HL-60 (cell line): Measurements from ENCODE around the gene DPP6.

ENCODE experiments used
- DNase-seq, 2 experiments: peaks; one replicate each; pipeline ENCODE4 v3.0.0-alpha.2; 2010 to 2020; ENCODE audit warnings: low read depth in 1 of 2, low spot score in 1 of 2
- H3K27ac ChIP-seq: fragments of 250-450 bp; sonication (Bioruptor Pico); replicated peaks from 2 replicates; pipeline ENCODE4 v1.5.1; 2020; ENCODE audit warnings: mild to moderate bottlenecking, moderate library complexity
- H3K27me3 ChIP-seq: fragments of 250-450 bp; sonication (Bioruptor Pico); 2 replicates; pipeline ENCODE4 v1.5.1; 2021; ENCODE audit warnings: mild to moderate bottlenecking, moderate library complexity; ENCODE audit not compliant: insufficient read depth, poor library complexity, severe bottlenecking
- H3K4me3 ChIP-seq: replicated peaks from 2 replicates; pipeline ENCODE4 v1.5.1; 2011; ENCODE audit warnings: mild to moderate bottlenecking, control low read depth, low read length; ENCODE audit not compliant: insufficient read depth
- GABPA ChIP-seq: IDR thresholded peaks from 2 replicates; pipeline ENCODE4 v1.6.1; 2012; ENCODE audit warnings: low read depth
- POLR2AphosphoS5 ChIP-seq: IDR thresholded peaks from 2 replicates; pipeline ENCODE4 v1.6.1; 2012; ENCODE audit warnings: low read depth
- REST ChIP-seq: IDR thresholded peaks from 2 replicates; pipeline ENCODE4 v1.6.1; 2012; ENCODE audit warnings: low read depth; ENCODE audit not compliant: insufficient replicate concordance
- SPI1 ChIP-seq: IDR thresholded peaks from 2 replicates; pipeline ENCODE4 v1.6.1; 2012; ENCODE audit warnings: low read depth, mild to moderate bottlenecking, borderline replicate concordance
- TF ChIP-seq, protein P1 (sequence below): IDR thresholded peaks from one replicate; pipeline ENCODE4 v1.5.1; 2011; ENCODE audit warnings: low read length, control low read depth, inconsistent platforms; ENCODE audit not compliant: insufficient read depth

DPP6 gene

GRCh38 chr7:154877031-154877430 lies 824.8 kb downstream of the DPP6 start:
- H3K4me3 ChIP-seq, result no peak overlapping the region
- no peak for DNase-seq
- H3K27me3 ChIP-seq, result no peaks in the 10 kb centered on the region
- H3K27ac ChIP-seq, result no peak overlapping the region
- TF ChIP-seq POLR2AphosphoS5 (no peak), SPI1 (no peak), REST (no peak), GABPA (no peak)
- TF ChIP-seq, protein P1, sequence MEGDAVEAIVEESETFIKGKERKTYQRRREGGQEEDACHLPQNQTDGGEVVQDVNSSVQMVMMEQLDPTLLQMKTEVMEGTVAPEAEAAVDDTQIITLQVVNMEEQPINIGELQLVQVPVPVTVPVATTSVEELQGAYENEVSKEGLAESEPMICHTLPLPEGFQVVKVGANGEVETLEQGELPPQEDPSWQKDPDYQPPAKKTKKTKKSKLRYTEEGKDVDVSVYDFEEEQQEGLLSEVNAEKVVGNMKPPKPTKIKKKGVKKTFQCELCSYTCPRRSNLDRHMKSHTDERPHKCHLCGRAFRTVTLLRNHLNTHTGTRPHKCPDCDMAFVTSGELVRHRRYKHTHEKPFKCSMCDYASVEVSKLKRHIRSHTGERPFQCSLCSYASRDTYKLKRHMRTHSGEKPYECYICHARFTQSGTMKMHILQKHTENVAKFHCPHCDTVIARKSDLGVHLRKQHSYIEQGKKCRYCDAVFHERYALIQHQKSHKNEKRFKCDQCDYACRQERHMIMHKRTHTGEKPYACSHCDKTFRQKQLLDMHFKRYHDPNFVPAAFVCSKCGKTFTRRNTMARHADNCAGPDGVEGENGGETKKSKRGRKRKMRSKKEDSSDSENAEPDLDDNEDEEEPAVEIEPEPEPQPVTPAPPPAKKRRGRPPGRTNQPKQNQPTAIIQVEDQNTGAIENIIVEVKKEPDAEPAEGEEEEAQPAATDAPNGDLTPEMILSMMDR, result no peak

DNA sequence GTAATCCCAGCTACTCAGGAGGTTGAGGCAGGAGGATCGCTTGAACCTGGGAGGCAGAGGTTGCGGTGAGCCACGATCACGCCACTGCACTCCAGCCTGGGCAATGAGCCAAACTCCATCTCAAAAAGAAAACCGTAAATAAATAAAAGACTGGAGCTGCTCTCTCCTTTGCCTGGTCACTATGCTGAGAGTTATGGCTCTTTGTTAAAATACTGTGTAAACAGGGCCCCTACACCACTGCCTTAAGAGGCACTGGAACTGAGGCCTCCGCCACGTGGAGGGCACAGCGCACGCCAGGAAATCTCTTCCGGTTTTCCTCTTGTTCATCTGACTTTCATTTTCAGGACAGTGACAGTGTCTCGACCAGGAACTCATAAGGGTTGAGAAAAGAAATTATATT lies 827.4 kb downstream of the DPP6 start:
- H3K27me3 ChIP-seq, result no peaks in the 10 kb centered on the region
- no peak for DNase-seq
- H3K4me3 ChIP-seq, result no peak overlapping the region
- no peak overlapping the region for H3K27ac ChIP-seq
- no peak for TF ChIP-seq POLR2AphosphoS5
- TF ChIP-seq, protein P1, result no peak
- TF ChIP-seq REST, result no peak
- no peak for TF ChIP-seq SPI1
- no peak for TF ChIP-seq GABPA

GRCh38 chr7:154880513-154880912 lies 828.3 kb downstream of the DPP6 start:
- DNase-seq, result no peak
- TF ChIP-seq GABPA (no peak), REST (no peak), POLR2AphosphoS5 (no peak), SPI1 (no peak)
- TF ChIP-seq, protein P1, result no peak
- no peak overlapping the region for H3K4me3 ChIP-seq
- no peak overlapping the region for H3K27ac ChIP-seq
- H3K27me3 ChIP-seq, result no peaks in the 10 kb centered on the region
